H9 (cell line): ENCODE data around the gene TPBGL. TPM values are rescaled to one million over a fixed set of nuclear protein-coding genes. Genes with fewer than 3 reads are reported as not detected.

Experiments
- DNase-seq: peaks from one replicate; pipeline ENCODE4 v3.0.0-alpha.2; 2017
- H2AFZ ChIP-seq: one replicate; pipeline ENCODE4 v1.6.1; 2013; ENCODE audit warnings: mild to moderate bottlenecking, low read length, control low read depth, moderate library complexity
- H2AK5ac ChIP-seq: 2 replicates; pipeline ENCODE4 v1.6.1; 2013; ENCODE audit warnings: low read length, control low read depth, mixed read lengths; ENCODE audit not compliant: insufficient read length
- H2BK120ac ChIP-seq: one replicate; pipeline ENCODE4 v1.6.1; 2013; ENCODE audit warnings: low read depth, mild to moderate bottlenecking, low read length, control low read depth, inconsistent platforms; ENCODE audit not compliant: poor library complexity, severe bottlenecking
- H2BK12ac ChIP-seq: 2 replicates; pipeline ENCODE4 v1.6.1; 2013; ENCODE audit warnings: low read length, control low read depth, mixed read lengths, low read depth; ENCODE audit not compliant: insufficient read length
- H2BK15ac ChIP-seq: 2 replicates; pipeline ENCODE4 v1.6.1; 2013; ENCODE audit warnings: low read depth, low read length, control low read depth
- H2BK20ac ChIP-seq: one replicate; pipeline ENCODE4 v1.6.1; 2013; ENCODE audit warnings: low read depth, mild to moderate bottlenecking, low read length, control low read depth, inconsistent platforms; ENCODE audit not compliant: poor library complexity, severe bottlenecking
- H2BK5ac ChIP-seq: 2 replicates; pipeline ENCODE4 v1.6.1; 2013; ENCODE audit warnings: low read length, control low read depth, mixed read lengths; ENCODE audit not compliant: insufficient read length
- H3K14ac ChIP-seq: 2 replicates; pipeline ENCODE4 v1.6.1; 2013; ENCODE audit warnings: low read length, control low read depth; ENCODE audit not compliant: insufficient read depth
- H3K18ac ChIP-seq: 2 replicates; pipeline ENCODE4 v1.6.1; 2013; ENCODE audit warnings: low read depth, mild to moderate bottlenecking, mixed read lengths, low read length, control low read depth; ENCODE audit not compliant: insufficient read length
- H3K23ac ChIP-seq: 2 replicates; pipeline ENCODE4 v1.6.1; 2013; ENCODE audit warnings: low read length, control low read depth, mixed read lengths, low read depth; ENCODE audit not compliant: insufficient read length
- H3K23me2 ChIP-seq: 2 replicates; pipeline ENCODE4 v1.6.1; 2013; ENCODE audit warnings: low read depth, mild to moderate bottlenecking, mixed read lengths, low read length, control low read depth; ENCODE audit not compliant: insufficient read length, poor library complexity, severe bottlenecking
- H3K27ac ChIP-seq: 2 replicates; pipeline ENCODE4 v1.5.1; 2013; ENCODE audit warnings: low read length, control low read depth, mixed read lengths, low read depth; ENCODE audit not compliant: insufficient read length
- H3K27me3 ChIP-seq: 2 replicates; pipeline ENCODE4 v1.6.1; 2013; ENCODE audit warnings: low read length, control low read depth, inconsistent platforms; ENCODE audit not compliant: insufficient read depth
- H3K4ac ChIP-seq: 2 replicates; pipeline ENCODE4 v1.6.1; 2013; ENCODE audit warnings: low read depth, mild to moderate bottlenecking, control low read depth, inconsistent platforms, low read length, moderate library complexity
- H3K4me1 ChIP-seq: 2 replicates; pipeline ENCODE4 v1.6.1; 2013; ENCODE audit warnings: low read length, control low read depth, inconsistent platforms; ENCODE audit not compliant: insufficient read depth
- H3K4me2 ChIP-seq: 2 replicates; pipeline ENCODE4 v1.6.1; 2013; ENCODE audit warnings: low read length, control low read depth, mixed read lengths; ENCODE audit not compliant: insufficient read length, insufficient read depth
- H3K56ac ChIP-seq: 2 replicates; pipeline ENCODE4 v1.6.1; 2013; ENCODE audit warnings: low read depth, mild to moderate bottlenecking, mixed read lengths, low read length, control low read depth; ENCODE audit not compliant: insufficient read length
- H3K79me1 ChIP-seq: 2 replicates; pipeline ENCODE4 v1.6.1; 2013; ENCODE audit warnings: low read depth, mild to moderate bottlenecking, moderate library complexity, low read length, control low read depth, inconsistent platforms; ENCODE audit not compliant: insufficient read depth, poor library complexity, severe bottlenecking
- H3K79me2 ChIP-seq: 2 replicates; pipeline ENCODE4 v1.6.1; 2013; ENCODE audit warnings: low read length, control low read depth, inconsistent platforms; ENCODE audit not compliant: insufficient read depth
- H3K9ac ChIP-seq: 2 replicates; pipeline ENCODE4 v1.6.1; 2013; ENCODE audit warnings: low read length, control low read depth, mixed read lengths; ENCODE audit not compliant: insufficient read length; ENCODE audit errors: extremely low read depth
- H3K9me3 ChIP-seq: one replicate; pipeline ENCODE4 v1.6.1; 2013; ENCODE audit warnings: low read depth, low read length, inconsistent platforms; ENCODE audit not compliant: control insufficient read depth
- H3T11ph ChIP-seq: one replicate; pipeline ENCODE4 v1.6.1; 2013; ENCODE audit warnings: mild to moderate bottlenecking, low read length, control low read depth, inconsistent platforms
- H4K20me1 ChIP-seq: one replicate; pipeline ENCODE4 v1.6.1; 2013; ENCODE audit not compliant: control insufficient read depth, insufficient read length, insufficient read depth
- H4K5ac ChIP-seq: 2 replicates; pipeline ENCODE4 v1.6.1; 2013; ENCODE audit warnings: low read depth, mild to moderate bottlenecking, mixed read lengths, low read length, control low read depth; ENCODE audit not compliant: insufficient read length
- H4K8ac ChIP-seq: replicated peaks from 2 replicates; pipeline ENCODE4 v1.6.1; 2013; ENCODE audit warnings: low read length, control low read depth, mixed read lengths, low read depth; ENCODE audit not compliant: insufficient read length
- H4K91ac ChIP-seq: 2 replicates; pipeline ENCODE4 v1.6.1; 2013; ENCODE audit warnings: low read depth, mild to moderate bottlenecking, moderate library complexity, mixed read lengths, low read length, control low read depth; ENCODE audit not compliant: insufficient read length
- H3K27ac Mint-ChIP-seq, 3 experiments: 2 replicates in 2 of 3; 3 replicates in 1 of 3; pipeline ENCODE4 v1.8.0; 2020 to 2021; ENCODE audit warnings: mixed read lengths in 3 of 3, mild to moderate bottlenecking in 1 of 3, moderate library complexity in 1 of 3
- H3K27me3 Mint-ChIP-seq: 2 replicates; pipeline ENCODE4 v1.8.0; 2021; ENCODE audit warnings: low read depth, mild to moderate bottlenecking, moderate library complexity, mixed read lengths
- H3K36me3 Mint-ChIP-seq, 3 experiments: 2 replicates in 2 of 3; 3 replicates in 1 of 3; pipeline ENCODE4 v1.8.0; 2020 to 2021; ENCODE audit warnings: low read depth in 3 of 3, mixed read lengths in 3 of 3; ENCODE audit not compliant: insufficient read depth in 1 of 3
- H3K4me1 Mint-ChIP-seq, 2 experiments: 2 replicates each; pipeline ENCODE4 v1.8.0; 2020; ENCODE audit warnings: mixed read lengths in 2 of 2
- H3K4me3 Mint-ChIP-seq, 2 experiments: 2 replicates in 1 of 2; 3 replicates in 1 of 2; pipeline ENCODE4 v1.8.0; 2020 to 2021; ENCODE audit warnings: mild to moderate bottlenecking in 2 of 2, mixed read lengths in 2 of 2, moderate library complexity in 1 of 2
- H3K9me3 Mint-ChIP-seq, 2 experiments: 2 replicates in 1 of 2; 3 replicates in 1 of 2; pipeline ENCODE4 v1.8.0; 2020; ENCODE audit warnings: mild to moderate bottlenecking in 2 of 2, mixed read lengths in 2 of 2, moderate library complexity in 1 of 2
- total RNA-seq: library from RNA; stranded (reverse); gene quantifications from 2 replicates; pipeline ENCODE4 v1.2.1, GENCODE V29; 2021
- TF ChIP-seq, protein P1 (sequence below): fragments of 200-600 bp; sonication (generic); conservative IDR thresholded peaks from 3 replicates; pipeline ENCODE4 v1.8.0; 2021; ENCODE audit warnings: antibody characterized with exemption, mild to moderate bottlenecking

TPBGL gene
- total RNA-seq, 1 experiment from 2014 or later, result 0.61 TPM

- Histone ChIP-seq H3K4me1 (no peaks in the 10 kb centered on the region), H3K79me1 (no peaks in the 10 kb centered on the region), H3K23ac (no peak overlapping the region), H2AFZ (no peak overlapping the region), H3K4me2 (no peak overlapping the region), H4K8ac (no peak overlapping the region), H4K91ac (no peak overlapping the region), H2BK120ac (no peak overlapping the region), H3K9me3 (no peaks in the 10 kb centered on the region), H3K23me2 (no peaks in the 10 kb centered on the region), H3K9ac (no peak overlapping the region), H2AK5ac (no peak overlapping the region), H2BK15ac (no peak overlapping the region), H3K79me2 (no peaks in the 10 kb centered on the region), H4K20me1 (no peaks in the 10 kb centered on the region), H3K56ac (no peak overlapping the region), H2BK12ac (no peak overlapping the region), H3K18ac (no peak overlapping the region), H3K27me3 (no peaks in the 10 kb centered on the region), H3K27ac (no peak overlapping the region), H3K4ac (no peak overlapping the region), H4K5ac (no peak overlapping the region), H3K14ac (no peak overlapping the region), H3T11ph (no peak overlapping the region), H2BK5ac (no peak overlapping the region), H2BK20ac (no peak overlapping the region)
- peaks cover 25% of the 10 kb centered on the region for H3K27me3 Mint-ChIP-seq
- H3K36me3 Mint-ChIP-seq, result peaks cover 0 to 2% (median 0%) of the 10 kb centered on the region in 3 experiments; a peak in 1 of 7 replicates
- H3K4me3 Mint-ChIP-seq, result no peak overlapping the region
- TF ChIP-seq, protein P1, sequence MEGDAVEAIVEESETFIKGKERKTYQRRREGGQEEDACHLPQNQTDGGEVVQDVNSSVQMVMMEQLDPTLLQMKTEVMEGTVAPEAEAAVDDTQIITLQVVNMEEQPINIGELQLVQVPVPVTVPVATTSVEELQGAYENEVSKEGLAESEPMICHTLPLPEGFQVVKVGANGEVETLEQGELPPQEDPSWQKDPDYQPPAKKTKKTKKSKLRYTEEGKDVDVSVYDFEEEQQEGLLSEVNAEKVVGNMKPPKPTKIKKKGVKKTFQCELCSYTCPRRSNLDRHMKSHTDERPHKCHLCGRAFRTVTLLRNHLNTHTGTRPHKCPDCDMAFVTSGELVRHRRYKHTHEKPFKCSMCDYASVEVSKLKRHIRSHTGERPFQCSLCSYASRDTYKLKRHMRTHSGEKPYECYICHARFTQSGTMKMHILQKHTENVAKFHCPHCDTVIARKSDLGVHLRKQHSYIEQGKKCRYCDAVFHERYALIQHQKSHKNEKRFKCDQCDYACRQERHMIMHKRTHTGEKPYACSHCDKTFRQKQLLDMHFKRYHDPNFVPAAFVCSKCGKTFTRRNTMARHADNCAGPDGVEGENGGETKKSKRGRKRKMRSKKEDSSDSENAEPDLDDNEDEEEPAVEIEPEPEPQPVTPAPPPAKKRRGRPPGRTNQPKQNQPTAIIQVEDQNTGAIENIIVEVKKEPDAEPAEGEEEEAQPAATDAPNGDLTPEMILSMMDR, result no peak
- H3K9me3 Mint-ChIP-seq, result peaks cover 13 to 15% of the 10 kb centered on the region in 2 experiments
- no peaks in the 10 kb centered on the region for H3K4me1 Mint-ChIP-seq
- DNase-seq, result no peak
- H3K27ac Mint-ChIP-seq, result no peak overlapping the region
Measured at GRCh38 chr11:75254326-75254725, 13.8 kb downstream of the TPBGL start.
